GM10266 (cell line): ENCODE data around the gene MVD.

Source experiments
- DNase-seq: peaks from one replicate; pipeline ENCODE4 v3.0.0; 2012; ENCODE audit errors: extremely low spot score
- CTCF ChIP-seq: IDR thresholded peaks from 2 replicates; pipeline ENCODE4 v1.5.1; 2012; ENCODE audit warnings: mild to moderate bottlenecking, low read depth; ENCODE audit not compliant: control insufficient read depth, insufficient read depth; ENCODE audit errors: missing control alignments

The MVD gene

GRCh38 chr16:88634994-88635670 is 27.8 kb downstream of the MVD start:
- DNase-seq, result no peak
- peak; percentile 13 for TF ChIP-seq CTCF

GRCh38 chr16:88634141-88634993 is 28.5 kb downstream of the MVD start:
- TF ChIP-seq CTCF, result no peak
- DNase-seq, result peak; percentile 88

GRCh38 chr16:88633684-88634140 is 29.2 kb downstream of the MVD start:
- DNase-seq, result peak; percentile 88
- peak; percentile 69 for TF ChIP-seq CTCF

GRCh38 chr16:88632587-88632930 is 30.3 kb downstream of the MVD start:
- DNase-seq, result no peak
- no peak for TF ChIP-seq CTCF

GRCh38 chr16:88631920-88632586 is 30.8 kb downstream of the MVD start:
- no peak for TF ChIP-seq CTCF
- DNase-seq, result no peak

- TF ChIP-seq CTCF, result no peak
- no peak for DNase-seq
Observed at GRCh38 chr16:88631384-88631783, 31.5 kb downstream of the MVD start.
